CD4-positive, alpha-beta T cell treated with Interleukin-2 at 100 ng/mL for 4 hours (primary cell): Measurements from ENCODE around the gene ARHGAP28.
"Not testable (repeated sequence)": the region's sequence is repeated elsewhere in the genome, so short reads cannot be mapped to it uniquely, and the experiment has no call there.

ENCODE experiments used
- DNase-seq: peaks from one replicate; pipeline ENCODE4 v3.0.0-alpha.2; 2020; ENCODE audit warnings: low spot score

ARHGAP28 gene

DNA sequence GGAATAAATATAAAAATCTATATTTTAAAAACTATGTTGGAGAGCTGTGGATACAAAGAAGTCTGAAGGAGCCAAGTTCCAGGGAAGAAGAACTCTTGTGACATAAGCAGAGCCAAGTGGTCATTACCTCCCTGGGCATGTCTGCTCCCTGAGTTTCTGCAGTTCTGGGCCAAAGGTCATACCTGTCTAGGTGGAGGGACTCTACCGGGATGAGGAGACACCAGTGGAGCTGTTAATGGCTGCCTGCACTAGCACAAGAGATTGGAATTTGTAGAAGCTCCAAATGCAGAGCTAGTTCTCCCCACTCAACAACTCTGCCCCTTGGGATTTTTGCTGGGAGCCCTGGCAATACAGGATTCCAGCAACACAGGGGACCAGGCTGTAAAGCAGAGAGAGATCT lies 89.8 kb downstream of the ARHGAP28 start:
- no peak for DNase-seq

GRCh38 chr18:6820314-6820713 lies 90.8 kb downstream of the ARHGAP28 start:
- no peak for DNase-seq

DNA sequence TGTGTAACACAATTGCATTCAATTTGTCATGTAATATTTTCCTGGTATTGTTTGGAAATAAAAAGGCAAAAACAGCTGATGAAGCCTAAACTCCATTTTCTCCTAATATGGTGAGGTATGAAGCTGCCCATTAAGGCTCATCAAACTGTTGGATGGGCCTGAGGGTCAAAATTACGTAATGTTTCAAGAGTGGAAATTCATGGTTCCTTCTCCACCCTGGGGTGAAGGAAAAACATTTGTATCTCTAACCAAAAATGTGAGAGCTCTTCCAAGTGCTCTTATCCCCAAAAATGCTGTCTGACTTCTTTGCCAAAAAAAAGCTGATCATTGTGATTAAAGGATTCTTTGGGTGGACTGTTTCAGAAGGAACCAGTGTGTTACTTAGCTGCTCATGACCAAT lies 91.8 kb downstream of the ARHGAP28 start:
- DNase-seq: no peak

GRCh38 chr18:6827161-6827560 lies 97.6 kb downstream of the ARHGAP28 start:
- DNase-seq: not testable (repeated sequence)

DNA sequence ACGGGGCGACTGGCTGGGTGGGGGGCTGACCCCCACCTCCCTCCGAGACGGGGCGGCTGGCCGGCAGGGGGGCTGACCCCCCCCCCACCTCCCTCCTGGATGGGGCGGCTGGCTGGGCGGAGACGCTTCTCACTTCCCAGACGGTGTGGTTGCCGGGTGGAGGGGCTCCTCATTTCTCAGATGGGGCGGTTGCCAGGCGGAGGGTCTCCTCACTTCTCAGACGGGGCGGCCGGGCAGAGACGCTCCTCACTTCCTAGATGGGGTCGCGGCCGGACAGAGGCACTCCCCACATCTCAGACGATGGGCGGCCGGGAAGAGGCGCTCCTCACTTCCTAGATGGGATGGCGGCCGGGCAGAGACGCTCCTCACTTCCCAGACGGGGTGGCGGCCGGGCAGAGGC lies 98.0 kb downstream of the ARHGAP28 start:
- DNase-seq: not testable (repeated sequence)

DNA sequence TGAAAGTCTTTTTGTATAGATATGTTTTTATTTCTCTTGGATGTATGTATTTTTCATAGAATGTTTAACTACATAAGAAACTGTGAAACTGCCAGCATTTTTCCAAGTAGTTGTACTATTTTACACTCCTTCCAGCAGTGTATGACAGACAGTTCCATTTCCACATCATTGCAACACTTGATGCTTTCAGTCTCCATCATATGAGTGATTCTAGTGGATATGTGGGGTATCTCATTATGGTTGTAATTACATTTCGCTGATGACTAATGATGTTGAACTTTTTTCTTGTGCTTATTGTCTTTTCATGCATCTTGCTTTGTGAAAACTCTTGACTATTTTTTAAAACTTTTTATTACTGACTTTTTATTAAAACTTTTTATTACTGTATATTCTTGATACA lies 101.4 kb downstream of the ARHGAP28 start:
- DNase-seq: no peak

DNA sequence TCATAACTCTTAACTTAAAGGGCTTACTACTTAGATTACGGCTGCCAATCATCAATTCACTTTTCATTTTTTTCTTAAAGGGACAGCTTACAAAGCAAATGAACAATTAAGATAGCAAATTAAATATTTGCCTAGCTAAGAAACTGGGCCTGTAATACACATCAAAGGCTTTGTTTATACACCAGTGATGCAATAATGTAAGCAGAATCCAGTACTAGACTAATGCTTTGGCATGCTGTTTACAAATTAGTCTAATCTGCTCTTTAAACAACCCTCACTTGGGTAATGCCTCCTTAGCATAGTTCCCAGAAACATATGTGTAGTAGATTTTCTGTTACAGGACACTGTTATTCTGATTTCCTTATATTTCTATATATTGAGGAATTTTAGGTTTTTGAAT lies 105.8 kb downstream of the ARHGAP28 start:
- DNase-seq: no peak

DNA sequence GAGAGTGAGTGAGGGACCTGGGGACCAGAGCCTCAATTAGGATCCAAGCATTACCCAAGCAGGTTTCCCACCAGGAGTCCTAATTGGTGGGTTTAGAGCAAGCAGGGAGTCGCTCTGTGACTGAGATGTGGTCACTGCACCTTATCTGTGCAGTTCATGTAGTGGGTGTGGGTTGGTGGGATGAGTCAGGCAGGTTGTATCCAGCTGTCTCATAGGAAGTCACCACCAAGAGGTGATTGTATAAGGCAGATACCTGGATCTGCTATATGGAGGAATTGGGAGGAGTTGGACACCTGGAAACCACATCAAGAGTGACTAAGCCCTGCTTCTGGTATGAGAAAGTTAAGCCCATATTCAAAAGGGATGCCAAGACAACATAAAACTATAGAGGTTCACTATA lies 106.8 kb downstream of the ARHGAP28 start:
- no peak for DNase-seq

DNA sequence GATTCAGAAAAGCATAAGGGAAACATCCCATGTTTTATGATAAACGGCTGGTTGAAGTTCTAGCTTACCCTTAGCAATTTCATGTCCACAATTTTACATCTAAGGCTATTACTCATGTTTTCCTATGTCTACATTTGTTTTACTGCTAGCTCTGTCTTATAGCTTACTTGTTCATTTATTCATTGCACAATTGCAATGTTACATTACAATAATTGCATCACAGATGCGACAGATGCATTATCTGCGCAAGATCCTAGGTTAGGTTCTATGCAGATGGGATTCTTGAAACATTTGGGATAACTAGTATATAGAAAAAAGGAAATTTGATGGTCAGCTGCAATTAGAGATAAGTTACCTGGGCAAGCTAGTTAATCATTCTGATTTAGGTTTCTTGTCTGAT lies 108.4 kb downstream of the ARHGAP28 start:
- no peak for DNase-seq

DNA sequence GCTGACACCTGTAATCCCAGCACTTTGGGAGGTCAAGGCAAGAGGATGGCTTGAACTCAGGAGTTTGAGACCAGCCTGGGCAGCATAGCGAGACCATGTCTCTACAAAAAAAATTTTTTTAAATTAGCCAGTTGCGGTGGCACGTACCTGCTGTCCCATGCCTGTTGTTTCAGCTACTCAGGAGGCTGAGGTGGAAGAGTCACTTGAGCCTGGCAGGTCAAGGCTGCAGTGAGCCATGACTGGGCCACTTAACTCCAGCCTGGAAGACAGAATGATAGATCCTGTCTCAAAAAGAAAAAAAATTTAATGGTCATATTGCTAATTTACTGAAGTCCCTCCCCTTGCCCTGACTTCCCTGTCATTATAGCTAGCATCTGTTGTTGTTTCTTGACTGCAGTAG lies 112.6 kb downstream of the ARHGAP28 start:
- DNase-seq: no peak

GRCh38 chr18:6843308-6843707 lies 113.8 kb downstream of the ARHGAP28 start:
- no peak for DNase-seq

GRCh38 chr18:6845521-6845920 lies 116.0 kb downstream of the ARHGAP28 start:
- DNase-seq: not testable (repeated sequence)

DNA sequence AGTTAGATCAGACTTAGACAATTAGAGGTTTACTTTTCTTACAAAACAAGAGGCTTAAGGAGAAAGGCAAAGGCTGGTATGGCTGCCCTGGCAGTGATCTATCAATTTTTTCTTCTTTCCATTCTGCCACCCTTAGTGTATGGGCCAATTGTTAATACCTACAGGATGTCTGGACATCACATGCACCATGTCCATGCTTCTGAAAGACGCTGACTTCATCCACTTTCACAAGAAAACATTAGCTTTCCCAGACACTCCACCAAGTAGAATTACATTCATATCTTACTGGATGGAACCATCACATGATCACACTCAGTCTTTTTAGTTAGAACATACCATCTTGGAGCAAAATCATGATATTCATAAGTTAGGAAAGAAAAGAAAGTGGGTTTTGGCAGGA lies 120.9 kb downstream of the ARHGAP28 start:
- DNase-seq: no peak

DNA sequence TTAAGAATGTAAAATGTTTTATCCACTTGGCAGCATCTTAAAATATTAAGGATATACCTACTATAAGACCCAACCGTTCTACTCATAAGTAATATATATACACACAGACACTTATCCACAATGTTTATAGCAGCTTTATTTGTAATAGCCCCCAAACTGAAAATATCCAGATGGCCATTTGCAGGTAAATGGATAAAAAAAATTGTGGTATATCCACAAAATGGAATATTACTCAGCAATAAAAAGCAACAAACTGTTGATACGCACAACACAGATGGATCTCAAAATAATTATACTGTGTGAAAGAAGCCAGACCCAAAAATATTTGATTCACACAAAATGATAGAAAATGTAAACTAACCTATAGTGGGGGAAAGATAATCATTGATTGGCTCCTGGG lies 122.0 kb downstream of the ARHGAP28 start:
- no peak for DNase-seq

- DNase-seq: no peak
Measured at GRCh38 chr18:6854811-6855210, 125.3 kb downstream of the ARHGAP28 start.

DNA sequence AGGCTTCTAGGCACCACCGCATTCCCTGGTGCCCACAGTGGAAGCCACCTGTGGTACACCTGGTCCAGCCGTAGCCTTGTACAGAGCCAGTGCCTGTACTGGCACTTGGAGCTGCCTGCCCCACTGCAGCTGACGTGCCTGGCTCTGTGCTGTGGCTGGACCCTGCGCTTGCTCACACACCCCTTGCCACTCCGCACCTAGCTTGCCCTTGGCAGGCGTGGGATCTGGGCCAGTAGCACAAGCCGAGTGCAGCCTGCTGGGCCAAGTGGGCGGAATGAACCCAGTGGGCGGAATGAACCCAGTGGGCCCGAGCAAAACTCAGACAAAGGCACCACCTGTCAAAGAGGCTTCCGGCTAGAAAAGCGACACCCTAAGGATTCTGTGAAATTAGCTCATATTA lies 126.3 kb downstream of the ARHGAP28 start:
- no peak for DNase-seq

GRCh38 chr18:6857300-6857699 lies 127.8 kb downstream of the ARHGAP28 start:
- DNase-seq: no peak

- DNase-seq: no peak
Measured at GRCh38 chr18:6859676-6860422, 130.3 kb downstream of the ARHGAP28 start.

DNA sequence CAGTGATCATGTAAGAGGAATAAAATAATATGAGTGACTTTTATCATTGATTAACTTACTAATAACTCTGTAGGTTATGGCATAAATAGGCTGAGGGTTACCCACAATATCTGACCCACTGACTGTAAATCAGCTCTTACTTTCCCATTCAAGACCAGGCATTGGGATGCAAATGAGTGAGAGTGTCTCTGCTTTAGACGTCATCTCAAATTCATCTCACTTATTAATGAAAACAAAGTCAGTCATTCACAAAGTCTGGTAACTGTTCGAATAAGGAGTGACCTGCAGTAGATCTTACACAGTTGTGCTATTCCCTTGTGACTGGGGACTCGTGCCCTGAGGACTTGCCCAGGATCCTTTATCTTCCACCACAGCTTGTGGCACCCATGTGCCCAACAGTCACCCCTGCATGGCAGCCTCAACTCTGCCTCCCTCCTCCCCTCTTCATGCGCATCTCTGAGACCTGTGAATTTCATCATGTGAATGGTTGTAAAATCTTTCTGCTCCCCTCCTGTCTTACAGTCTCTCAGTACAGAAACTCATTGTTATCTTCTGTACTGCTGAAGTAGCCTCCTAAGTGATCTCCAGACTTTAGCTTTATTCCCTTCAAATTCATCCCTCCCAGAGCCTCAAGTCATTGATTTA lies 131.4 kb downstream of the ARHGAP28 start:
- DNase-seq: no peak

DNA sequence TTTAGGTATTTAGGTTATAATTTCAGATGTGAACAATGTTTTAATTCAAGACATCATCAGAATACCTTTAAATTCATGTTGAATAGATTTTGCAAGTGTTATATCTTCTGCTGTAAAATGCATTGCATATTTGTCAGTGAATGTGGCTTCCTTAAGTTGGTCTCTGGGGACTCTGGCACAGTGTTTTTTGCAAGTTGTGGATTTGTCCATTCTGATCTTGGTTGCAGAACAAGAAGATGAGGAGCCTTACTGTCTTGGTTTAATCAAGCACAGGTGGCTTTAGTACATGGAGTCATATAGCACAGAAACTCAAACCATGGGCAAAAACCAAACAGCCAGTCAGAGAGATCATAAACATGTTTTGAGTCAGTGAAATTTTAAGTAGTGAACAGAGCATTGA lies 135.7 kb downstream of the ARHGAP28 start:
- DNase-seq: no peak

DNA sequence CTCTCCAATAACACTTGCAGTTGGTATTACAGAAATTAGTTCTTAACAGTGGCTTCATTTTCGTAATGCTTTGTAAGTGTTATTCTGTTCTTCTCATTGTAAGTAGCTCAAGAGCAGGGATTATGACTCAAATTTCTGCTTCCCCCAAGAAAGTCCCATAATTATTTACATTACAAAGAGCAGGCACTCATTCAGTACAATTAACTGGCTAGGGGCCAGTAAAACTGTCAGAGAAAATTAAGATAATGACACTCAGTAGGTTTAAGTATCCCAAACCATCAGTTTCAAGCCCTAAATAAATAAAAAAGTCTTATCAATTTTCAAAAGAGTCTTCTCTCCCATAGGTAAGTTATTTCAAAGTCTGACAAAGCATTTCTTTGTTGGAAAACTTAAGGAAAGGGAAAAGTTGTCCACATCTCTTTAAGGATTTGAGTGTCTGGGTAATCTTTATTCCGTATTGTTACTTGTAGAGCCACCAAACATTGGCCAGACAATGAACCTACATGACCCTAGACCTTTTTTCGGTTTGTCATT lies 137.1 kb downstream of the ARHGAP28 start:
- no peak for DNase-seq

DNA sequence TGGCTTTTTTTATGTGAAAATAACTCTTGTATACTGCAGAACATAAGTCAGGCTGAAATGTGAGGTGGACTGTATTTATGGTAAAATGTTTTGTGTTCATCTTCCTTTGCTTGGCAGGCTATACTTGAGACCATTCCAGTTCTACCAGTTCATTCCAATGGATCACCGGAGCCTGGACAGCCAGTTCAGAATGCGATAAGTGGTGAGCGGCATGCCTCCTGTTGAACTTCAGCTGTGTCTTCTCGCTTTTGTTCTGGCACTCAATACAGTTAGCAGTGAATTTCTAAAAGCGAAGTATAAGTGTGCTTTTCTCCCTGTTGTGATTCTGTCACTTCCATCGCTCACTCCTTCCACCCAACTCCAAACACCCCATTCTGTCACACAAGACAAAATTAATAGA lies 138.5 kb downstream of the ARHGAP28 start:
- no peak for DNase-seq

- DNase-seq: no peak
Measured at GRCh38 chr18:6871566-6871965, 142.1 kb downstream of the ARHGAP28 start.
